Measurements from ENCODE around the gene RBMS1. TPM values are rescaled to one million over a fixed set of nuclear protein-coding genes. Genes with fewer than 3 reads are reported as not detected.

The RBMS1 gene
- total RNA-seq, 2 donors from 2014 or later: 45.0 to 62.1 TPM

DNA sequence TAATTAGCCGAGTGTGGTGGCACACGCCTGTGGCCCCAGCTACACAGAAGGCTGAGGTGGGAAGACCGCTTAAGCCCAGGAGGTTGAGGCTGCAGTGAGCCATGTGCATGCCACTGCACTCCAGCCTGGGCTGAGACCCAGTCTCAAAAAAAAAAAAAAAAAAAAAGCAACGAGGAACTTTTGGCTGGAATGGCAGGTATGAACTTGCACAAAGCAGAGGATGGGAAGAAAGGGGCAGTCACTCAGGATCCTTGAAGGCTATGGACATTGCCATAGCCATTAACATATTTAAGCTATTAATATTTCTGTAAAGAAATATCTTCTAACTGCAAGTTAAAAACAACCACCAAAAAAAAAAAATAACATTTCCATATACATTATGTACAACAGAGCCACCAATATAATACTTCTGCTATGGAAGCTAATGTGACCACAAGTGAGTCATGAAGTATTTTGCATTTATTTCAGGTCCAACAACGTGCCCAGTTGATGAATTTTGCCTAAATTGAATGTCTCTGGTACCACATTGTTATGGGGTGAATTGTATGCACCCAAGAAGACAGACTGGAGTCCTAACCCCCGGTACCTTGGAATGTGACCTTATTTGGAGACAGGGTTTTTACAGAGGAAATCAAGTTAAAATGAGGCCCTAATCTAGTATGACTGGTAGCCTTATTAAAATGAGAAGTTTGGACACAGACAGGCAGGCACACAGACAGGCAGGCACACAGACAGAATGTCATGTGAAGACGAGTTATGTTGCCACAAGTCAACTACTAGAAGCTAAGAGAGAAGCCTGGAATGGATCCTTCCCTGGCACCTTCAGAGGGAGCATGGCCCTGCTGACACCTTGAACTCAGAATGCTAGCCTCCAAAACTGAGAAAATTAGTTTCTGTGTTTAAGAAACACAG is 102.8 kb downstream of the RBMS1 start:
- H3K9me3 Mint-ChIP-seq: no peaks in the 10 kb centered on the region
- ATAC-seq (replicated peaks): peak; percentile 13
- peaks cover 10% of the 10 kb centered on the region for H3K36me3 Mint-ChIP-seq (ENCODE audit: low read depth)
- H3K4me3 Mint-ChIP-seq: peak overlapping the region; percentile 80
- peaks cover 47% of the 10 kb centered on the region for H3K4me1 Mint-ChIP-seq
- no peaks in the 10 kb centered on the region for H3K27me3 Mint-ChIP-seq
- no peak overlapping the region for H3K27ac Mint-ChIP-seq

DNA sequence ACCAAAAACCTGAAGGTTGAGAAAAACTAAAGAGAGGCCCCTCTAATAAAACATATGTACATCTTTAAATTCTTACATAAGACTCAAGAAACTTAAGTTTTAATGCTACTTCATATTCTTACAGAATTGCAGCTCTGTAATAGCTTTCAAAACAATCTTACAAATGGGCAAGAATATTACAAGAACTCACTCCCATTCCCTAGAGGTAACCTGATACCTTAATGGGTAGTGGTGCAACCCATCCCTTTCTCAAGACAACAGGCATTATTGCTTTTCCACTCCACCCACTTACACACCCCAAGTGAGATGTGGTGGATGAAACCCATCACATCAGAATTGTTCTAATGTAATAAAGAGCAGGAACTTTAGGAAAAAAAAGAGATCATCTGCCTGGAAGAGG is 103.7 kb downstream of the RBMS1 start:
- H3K27me3 Mint-ChIP-seq: no peaks in the 10 kb centered on the region

DNA sequence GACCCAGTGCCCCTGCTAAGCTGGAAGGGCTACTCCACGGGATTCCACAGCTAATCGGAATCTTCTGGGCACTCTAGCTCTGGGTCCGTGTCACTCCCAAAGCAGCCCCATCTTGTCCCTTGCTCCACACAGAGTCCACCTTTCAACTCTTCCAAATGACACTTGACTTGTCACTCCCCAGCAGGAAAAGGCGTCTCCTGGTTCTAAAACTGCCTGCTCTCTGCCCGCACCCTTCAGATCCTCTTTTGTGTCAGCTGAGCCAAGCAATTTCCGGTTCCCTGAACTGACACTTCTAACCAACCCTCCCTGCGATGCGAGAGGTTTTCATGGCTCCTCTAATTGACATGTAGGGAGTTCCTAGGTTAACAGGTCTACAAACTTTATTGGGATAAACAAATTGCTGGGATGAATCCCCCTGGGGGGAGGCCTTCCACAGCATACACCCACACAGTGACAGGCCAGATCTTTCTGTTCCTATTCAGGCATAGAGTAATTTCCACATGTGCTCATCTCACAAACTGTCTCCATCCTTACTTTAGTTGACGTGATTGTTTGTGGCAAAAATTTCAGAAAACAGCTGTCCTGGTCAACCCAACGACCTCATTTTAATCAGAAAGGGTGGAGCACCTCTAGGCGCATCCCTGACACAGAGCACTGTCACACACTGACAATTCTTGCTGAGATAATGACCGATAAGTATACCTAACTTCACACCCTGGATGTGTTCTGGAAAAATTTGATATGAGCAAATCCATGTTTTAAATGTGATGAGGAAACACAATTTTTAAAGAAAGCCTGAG is 104.9 kb downstream of the RBMS1 start:
- peaks cover 9% of the 10 kb centered on the region for H3K36me3 Mint-ChIP-seq (ENCODE audit: low read depth)
- H3K4me1 Mint-ChIP-seq: peaks cover 46% of the 10 kb centered on the region
- no peaks in the 10 kb centered on the region for H3K9me3 Mint-ChIP-seq
- H3K4me3 Mint-ChIP-seq: peak overlapping the region; percentile 80
- peak overlapping the region; percentile 85 for H3K27ac Mint-ChIP-seq
- ATAC-seq (replicated peaks): peak; percentile 80
- no peaks in the 10 kb centered on the region for H3K27me3 Mint-ChIP-seq

More for the DNA sequence above, 103.7 kb downstream of the RBMS1 start:
- Mint-ChIP-seq H3K4me3 (peak overlapping the region; percentile 80), H3K4me1 (peaks cover 50% of the 10 kb centered on the region), H3K9me3 (no peaks in the 10 kb centered on the region), H3K36me3 (ENCODE audit: low read depth) (peaks cover 9% of the 10 kb centered on the region), H3K27ac (no peak overlapping the region)
- ATAC-seq (replicated peaks): no peak

DNA sequence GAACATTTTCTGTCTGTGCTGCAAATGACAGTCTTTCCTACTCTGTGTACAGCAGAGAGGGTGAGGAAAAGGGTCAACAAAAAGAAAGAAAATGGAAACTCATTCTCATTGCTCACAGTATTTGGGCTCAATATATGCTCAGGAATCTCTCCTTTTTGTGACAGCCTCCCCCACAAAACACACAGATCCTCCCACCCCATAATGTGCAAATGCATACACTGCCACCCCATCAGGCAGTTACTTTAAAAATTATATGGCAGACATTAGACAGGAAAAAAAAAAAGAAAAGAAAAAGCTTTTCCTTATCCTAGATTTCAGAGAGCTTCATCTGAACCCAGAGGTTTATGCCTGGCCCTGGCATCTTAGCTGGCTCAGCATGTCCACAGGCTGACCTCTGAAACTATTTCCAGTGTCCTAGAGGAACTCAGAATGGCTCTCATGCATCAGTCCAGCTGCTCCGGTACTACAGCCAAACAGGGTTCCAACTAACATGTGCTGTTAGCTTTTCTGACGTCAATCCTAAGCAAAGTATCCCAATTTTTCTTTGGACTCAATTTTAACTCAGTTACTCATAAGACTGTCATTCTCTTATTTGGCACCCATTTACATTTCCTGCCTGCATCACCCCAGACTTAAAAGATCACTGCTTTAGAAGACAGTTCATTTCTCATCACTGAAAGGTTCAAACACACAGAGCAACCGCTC is 105.9 kb downstream of the RBMS1 start:
- Mint-ChIP-seq H3K4me3 (peak overlapping the region; percentile 80), H3K27me3 (no peaks in the 10 kb centered on the region), H3K36me3 (ENCODE audit: low read depth) (peaks cover 6% of the 10 kb centered on the region), H3K4me1 (peaks cover 46% of the 10 kb centered on the region), H3K27ac (peak overlapping the region; percentile 85), H3K9me3 (no peaks in the 10 kb centered on the region)
- ATAC-seq (replicated peaks): peak; percentile 33

DNA sequence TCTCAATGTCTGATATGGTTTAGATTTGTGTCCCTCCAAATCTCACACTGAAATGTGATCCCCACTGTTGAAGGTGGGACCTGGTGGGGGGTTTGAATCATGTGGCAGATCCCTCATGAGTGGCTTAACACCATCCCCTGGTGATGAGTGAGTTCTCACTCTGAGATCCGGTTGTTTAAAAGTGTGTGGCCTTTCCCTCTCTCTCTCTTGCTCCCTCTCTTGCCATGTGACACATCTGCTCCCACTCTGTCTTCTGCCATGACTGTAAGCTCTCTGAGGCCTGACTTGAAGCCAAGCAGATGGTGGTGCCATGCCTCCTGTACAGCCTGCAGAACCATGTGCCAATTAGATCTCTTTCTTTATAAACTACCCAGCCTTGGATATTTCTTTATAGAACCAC is 108.8 kb downstream of the RBMS1 start:
- no peak overlapping the region for H3K4me3 Mint-ChIP-seq
- peak overlapping the region; percentile 25 for H3K27ac Mint-ChIP-seq
- ATAC-seq (replicated peaks): peak; percentile 27
- no peaks in the 10 kb centered on the region for H3K27me3 Mint-ChIP-seq
- peaks cover 46% of the 10 kb centered on the region for H3K4me1 Mint-ChIP-seq
- no peaks in the 10 kb centered on the region for H3K9me3 Mint-ChIP-seq
- H3K36me3 Mint-ChIP-seq (ENCODE audit: low read depth): no peaks in the 10 kb centered on the region

DNA sequence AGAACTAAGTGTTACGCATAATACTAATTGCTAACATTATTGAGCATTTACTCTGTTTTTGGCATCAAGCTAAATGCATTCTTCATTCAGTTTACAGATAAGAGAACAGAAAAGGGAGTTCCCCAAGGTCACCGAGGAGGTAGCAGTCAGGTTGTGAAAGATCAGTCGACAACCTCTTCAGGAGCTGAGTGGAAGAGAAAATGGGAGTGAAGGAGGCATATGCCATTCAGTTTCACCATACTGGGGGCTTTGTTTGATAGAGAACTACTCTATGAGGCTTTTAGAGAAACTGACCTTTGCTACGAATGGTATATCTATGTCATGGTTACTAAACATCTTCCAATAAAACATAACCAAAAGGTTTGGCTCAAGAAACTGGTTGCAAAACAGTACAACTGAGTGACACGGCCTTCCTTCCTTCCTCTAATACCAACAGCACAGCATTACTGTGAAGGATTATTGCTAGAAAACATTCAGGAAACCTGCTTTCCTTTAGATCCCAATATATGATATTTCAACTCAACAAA is 112.1 kb downstream of the RBMS1 start:
- peaks cover 35% of the 10 kb centered on the region for H3K4me1 Mint-ChIP-seq
- H3K36me3 Mint-ChIP-seq (ENCODE audit: low read depth): no peaks in the 10 kb centered on the region

DNA sequence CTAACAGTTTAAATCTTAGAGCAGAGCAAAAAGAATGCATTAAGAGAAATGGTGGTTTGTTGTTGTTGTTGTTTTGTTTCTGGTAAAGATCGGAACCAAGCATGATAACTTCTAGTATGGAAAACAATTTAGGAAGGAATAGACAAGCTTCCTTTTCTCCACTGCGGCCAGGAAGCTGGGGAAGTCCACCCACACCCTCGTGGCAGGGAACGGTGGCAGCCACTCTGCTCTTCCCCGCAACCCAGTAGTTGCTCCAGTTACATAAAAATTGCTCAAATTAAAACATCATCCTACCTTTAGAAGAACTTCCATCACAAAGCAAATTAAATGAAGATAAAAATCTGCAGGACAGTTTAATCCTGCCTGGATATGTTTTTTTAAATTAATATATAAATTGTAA is 113.0 kb downstream of the RBMS1 start:
- H3K36me3 Mint-ChIP-seq (ENCODE audit: low read depth): no peaks in the 10 kb centered on the region
- H3K4me1 Mint-ChIP-seq: peaks cover 38% of the 10 kb centered on the region
- H3K4me3 Mint-ChIP-seq: peak overlapping the region; percentile 52
- no peak overlapping the region for H3K27ac Mint-ChIP-seq
- ATAC-seq (replicated peaks): no peak
- H3K27me3 Mint-ChIP-seq: no peaks in the 10 kb centered on the region
- no peaks in the 10 kb centered on the region for H3K9me3 Mint-ChIP-seq

More for the DNA sequence above, 112.1 kb downstream of the RBMS1 start:
- H3K27me3 Mint-ChIP-seq: no peaks in the 10 kb centered on the region
- ATAC-seq (replicated peaks): peak; percentile 55
- H3K9me3 Mint-ChIP-seq: no peaks in the 10 kb centered on the region
- H3K27ac Mint-ChIP-seq: peak overlapping the region; percentile 29
- H3K4me3 Mint-ChIP-seq: peak overlapping the region; percentile 52

DNA sequence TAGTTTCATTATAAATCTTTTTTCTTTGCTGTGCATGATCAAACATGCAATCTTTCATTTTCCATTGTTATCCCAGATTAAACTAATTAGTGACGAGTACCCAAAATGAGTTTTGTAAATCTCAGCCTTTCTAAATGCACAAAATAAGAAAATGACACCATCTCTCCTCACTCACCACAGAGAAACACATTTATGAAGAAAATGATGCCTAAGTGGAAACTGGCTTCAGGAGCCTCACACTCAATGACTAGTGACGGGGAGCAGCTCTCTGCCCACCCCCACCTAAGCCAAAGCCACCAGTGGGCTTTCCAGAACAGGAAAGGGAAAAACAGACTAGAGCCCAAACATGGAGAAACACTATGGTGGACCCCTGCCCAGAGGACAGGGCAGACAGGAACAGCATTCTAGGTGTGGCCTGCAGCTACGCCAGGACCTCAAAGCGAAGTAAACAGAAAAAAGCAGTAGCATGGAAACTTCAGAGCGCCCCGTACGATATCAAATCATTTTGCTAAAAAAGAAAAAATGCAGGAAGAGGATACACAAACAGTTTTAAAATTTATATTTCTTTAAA is 113.5 kb downstream of the RBMS1 start:
- Mint-ChIP-seq H3K4me3 (peak overlapping the region; percentile 27), H3K27me3 (no peaks in the 10 kb centered on the region), H3K4me1 (peaks cover 40% of the 10 kb centered on the region), H3K9me3 (no peaks in the 10 kb centered on the region), H3K36me3 (ENCODE audit: low read depth) (no peaks in the 10 kb centered on the region), H3K27ac (peak overlapping the region; percentile 21)
- ATAC-seq (replicated peaks): peak; percentile 46

DNA sequence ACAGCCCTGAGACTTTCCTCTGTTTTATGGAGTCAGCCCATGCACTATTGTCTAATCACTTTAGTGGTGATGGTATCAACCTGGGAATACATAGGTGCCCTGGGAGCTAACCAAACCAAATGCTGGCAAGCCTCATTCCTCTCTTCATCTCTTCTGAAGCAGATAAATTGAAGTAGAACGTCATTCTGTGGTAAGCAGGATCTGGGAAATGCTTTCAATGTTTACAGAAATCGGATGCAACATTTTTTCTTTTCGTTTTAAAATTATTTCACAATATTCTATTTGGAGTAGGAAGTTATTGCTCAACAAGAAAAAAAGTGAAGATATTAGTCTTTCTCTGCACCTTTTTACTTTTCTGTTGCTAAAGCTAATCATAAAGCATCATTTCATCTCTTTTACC is 114.2 kb downstream of the RBMS1 start:
- no peaks in the 10 kb centered on the region for H3K36me3 Mint-ChIP-seq (ENCODE audit: low read depth)
- H3K27ac Mint-ChIP-seq: no peak overlapping the region
- H3K4me3 Mint-ChIP-seq: peak overlapping the region; percentile 27
- H3K27me3 Mint-ChIP-seq: no peaks in the 10 kb centered on the region
- no peaks in the 10 kb centered on the region for H3K9me3 Mint-ChIP-seq
- no peak for ATAC-seq (replicated peaks)
- H3K4me1 Mint-ChIP-seq: peaks cover 36% of the 10 kb centered on the region

DNA sequence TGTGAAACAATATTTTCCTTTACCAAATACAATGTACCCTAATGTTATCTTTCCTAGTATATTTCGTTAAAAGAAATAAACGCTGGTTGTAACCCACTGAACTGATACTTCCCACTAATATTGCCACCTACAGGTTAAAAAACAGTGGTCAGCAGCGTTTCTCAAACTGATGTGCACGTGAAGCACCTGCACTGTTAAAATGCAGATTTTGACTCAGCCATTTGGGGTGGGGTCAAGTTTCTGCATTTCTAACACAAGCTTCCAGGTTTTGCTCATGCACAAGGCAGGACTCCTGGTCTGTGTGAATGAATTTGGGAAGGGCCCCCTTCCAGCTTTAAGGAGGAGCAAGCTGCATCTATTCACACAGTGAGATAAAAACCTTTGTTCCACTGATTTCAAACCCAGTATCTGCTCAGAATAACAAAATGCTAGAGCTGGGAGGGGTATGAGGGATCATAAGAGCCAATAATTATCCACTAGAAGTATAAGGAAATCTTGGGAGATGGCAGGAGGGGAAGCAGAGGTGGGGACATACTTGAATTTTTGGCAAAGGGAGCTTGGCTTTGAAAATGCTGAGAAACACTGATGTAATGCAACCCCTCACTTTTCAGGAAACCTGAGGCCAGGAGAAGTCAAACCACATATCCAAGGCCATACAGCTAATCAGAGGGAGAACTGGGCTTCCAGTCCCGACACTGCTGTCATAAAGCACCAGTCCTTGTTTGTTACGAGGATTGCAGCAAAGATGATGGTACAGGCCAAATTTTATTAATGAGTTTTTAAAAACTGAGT is 116.2 kb downstream of the RBMS1 start:
- H3K27ac Mint-ChIP-seq: no peak overlapping the region
- H3K4me1 Mint-ChIP-seq: peaks cover 53% of the 10 kb centered on the region
- no peaks in the 10 kb centered on the region for H3K27me3 Mint-ChIP-seq
- no peaks in the 10 kb centered on the region for H3K36me3 Mint-ChIP-seq (ENCODE audit: low read depth)
- H3K4me3 Mint-ChIP-seq: peak overlapping the region; percentile 20
- H3K9me3 Mint-ChIP-seq: no peaks in the 10 kb centered on the region
- ATAC-seq (replicated peaks): no peak

DNA sequence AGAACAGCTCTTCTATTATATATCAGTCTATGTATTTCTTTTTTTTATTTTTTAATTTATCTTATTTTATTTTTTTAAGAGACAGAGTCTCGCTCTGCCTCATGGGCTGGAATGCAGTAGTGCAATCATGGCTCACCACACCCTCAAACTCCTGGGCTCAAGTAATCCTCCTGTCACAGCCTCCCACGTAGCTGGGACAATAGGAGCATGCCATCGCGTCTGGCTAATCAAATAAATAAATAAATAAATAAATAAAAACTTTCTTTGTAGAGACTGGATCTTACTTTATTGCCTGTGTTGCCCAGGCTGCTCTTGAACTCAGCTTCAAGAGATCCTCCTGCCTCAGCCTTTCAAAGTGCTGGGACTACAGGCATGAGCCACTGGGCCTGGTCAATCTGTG is 117.0 kb downstream of the RBMS1 start:
- Mint-ChIP-seq H3K36me3 (ENCODE audit: low read depth) (no peaks in the 10 kb centered on the region), H3K4me3 (peak overlapping the region; percentile 20), H3K27ac (peak overlapping the region; percentile 31), H3K4me1 (peaks cover 55% of the 10 kb centered on the region), H3K9me3 (no peaks in the 10 kb centered on the region), H3K27me3 (no peaks in the 10 kb centered on the region)
- ATAC-seq (replicated peaks): no peak

DNA sequence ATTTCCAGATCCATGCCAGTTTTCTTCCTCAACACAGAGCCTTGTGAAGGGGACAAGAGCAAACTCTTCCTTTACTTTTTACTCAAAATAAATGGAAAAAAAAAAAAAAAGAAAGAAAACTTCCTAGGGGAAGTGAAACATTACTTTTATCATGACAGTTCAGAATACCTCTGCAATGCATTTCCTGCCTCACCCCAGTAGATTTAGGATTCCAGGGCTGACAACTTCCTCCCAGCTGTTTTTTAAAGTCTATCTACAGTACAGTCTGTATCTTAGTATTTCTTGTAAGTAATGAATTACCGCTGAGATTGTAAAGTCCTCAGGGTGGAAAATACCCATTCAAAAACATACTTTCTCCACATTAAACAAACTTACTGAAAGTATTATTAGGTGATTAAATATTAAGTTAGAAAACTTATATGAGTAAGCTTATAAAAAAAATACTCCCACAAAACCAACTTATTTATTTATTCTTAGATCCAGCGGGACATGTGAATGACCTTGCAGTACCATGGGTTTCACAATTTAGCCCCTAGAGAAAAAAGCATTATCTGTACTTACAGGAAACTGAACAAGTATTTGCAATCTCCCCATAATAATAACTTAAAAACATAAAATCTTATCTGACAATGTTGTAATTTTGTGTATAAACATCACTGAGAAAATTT is 117.7 kb downstream of the RBMS1 start:
- Mint-ChIP-seq H3K36me3 (ENCODE audit: low read depth) (no peaks in the 10 kb centered on the region), H3K27me3 (no peaks in the 10 kb centered on the region), H3K4me1 (peaks cover 55% of the 10 kb centered on the region), H3K9me3 (no peaks in the 10 kb centered on the region), H3K4me3 (peak overlapping the region; percentile 35), H3K27ac (peak overlapping the region; percentile 31)
- ATAC-seq (replicated peaks): peak; percentile 40

DNA sequence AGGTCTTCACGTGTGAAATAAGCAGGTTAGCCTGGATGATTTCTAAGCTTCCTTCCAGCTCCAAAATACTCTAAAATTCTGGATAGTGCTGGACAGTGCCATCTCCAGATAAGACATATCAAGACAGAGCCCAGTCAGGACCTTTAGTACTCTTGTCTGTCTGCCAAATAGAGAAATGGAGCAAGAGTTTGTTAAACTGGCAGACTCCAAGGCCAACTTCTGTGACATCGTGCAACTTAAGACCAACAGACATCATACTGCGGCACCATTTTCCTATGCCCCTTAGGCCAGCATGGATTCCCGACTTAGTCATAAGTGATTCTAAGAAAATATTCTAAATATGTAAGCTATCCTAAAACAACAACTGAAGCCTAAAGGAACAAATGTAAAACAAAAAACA is 118.6 kb downstream of the RBMS1 start:
- Mint-ChIP-seq H3K36me3 (ENCODE audit: low read depth) (no peaks in the 10 kb centered on the region), H3K4me1 (peaks cover 51% of the 10 kb centered on the region), H3K4me3 (peak overlapping the region; percentile 35), H3K27ac (no peak overlapping the region), H3K27me3 (no peaks in the 10 kb centered on the region), H3K9me3 (no peaks in the 10 kb centered on the region)
- no peak for ATAC-seq (replicated peaks)
